Fibroblast of villous mesenchyme (primary cell): ENCODE measurements around the gene RPS15. TPM values are rescaled to one million over a fixed set of nuclear protein-coding genes. Genes with fewer than 3 reads are reported as not detected.

ENCODE experiments used
- DNase-seq: peaks from one replicate; pipeline ENCODE4 v3.0.0-alpha.2; 2010; ENCODE audit warnings: low read depth
- H3K4me3 ChIP-seq: 2 replicates; pipeline ENCODE4 v1.5.1; 2011; ENCODE audit warnings: low read depth, mild to moderate bottlenecking, low read length
- total RNA-seq: library from RNA; depleted of rRNA; stranded (reverse); fragments of >200 nt; gene quantifications from 2 replicates; pipeline ENCODE4 v1.2.3, GENCODE V29; 2012
- TF ChIP-seq, protein P1 (sequence below): IDR thresholded peaks from 2 replicates; pipeline ENCODE4 v1.5.1; 2012; ENCODE audit warnings: low read depth, mild to moderate bottlenecking, low read length; ENCODE audit not compliant: insufficient read depth

RPS15 gene
- total RNA-seq, 1 donor = 346 TPM

DNA sequence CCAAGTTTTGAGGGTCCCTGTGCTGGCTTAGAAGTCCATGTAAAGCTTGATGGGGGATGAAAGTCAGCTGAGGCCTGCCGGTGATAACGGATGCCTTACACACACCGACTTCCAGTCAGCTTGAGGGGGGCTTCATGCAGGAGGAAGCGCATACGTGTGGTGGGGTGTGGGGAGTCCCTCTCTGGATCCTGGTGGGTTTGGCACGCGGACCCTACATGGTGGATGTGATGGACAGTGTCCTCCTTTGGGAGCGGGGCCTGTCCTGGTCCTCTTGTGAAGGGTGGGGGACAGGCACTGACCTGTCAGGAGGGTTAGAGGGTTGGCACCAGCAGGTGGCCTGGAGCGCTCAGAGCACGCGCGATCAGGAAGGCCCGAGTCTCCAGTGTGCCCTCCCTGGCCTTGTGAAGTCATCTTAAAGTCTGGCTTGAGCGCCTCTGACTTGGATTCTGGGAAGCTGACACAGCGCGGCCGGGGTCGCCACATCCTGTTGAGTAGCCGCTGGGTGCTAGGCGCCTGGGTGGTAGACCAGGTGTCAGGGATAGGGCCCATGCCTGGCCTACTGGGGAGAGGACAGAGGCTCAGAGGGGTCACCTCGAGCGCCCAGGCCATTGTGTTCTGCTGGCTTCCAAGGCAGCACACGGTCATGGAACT, 27.9 kb upstream of the RPS15 start:
- peak overlapping the region; percentile 80 for H3K4me3 ChIP-seq
- TF ChIP-seq, protein P1, sequence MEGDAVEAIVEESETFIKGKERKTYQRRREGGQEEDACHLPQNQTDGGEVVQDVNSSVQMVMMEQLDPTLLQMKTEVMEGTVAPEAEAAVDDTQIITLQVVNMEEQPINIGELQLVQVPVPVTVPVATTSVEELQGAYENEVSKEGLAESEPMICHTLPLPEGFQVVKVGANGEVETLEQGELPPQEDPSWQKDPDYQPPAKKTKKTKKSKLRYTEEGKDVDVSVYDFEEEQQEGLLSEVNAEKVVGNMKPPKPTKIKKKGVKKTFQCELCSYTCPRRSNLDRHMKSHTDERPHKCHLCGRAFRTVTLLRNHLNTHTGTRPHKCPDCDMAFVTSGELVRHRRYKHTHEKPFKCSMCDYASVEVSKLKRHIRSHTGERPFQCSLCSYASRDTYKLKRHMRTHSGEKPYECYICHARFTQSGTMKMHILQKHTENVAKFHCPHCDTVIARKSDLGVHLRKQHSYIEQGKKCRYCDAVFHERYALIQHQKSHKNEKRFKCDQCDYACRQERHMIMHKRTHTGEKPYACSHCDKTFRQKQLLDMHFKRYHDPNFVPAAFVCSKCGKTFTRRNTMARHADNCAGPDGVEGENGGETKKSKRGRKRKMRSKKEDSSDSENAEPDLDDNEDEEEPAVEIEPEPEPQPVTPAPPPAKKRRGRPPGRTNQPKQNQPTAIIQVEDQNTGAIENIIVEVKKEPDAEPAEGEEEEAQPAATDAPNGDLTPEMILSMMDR = no peak
- peak; percentile 80 for DNase-seq

DNA sequence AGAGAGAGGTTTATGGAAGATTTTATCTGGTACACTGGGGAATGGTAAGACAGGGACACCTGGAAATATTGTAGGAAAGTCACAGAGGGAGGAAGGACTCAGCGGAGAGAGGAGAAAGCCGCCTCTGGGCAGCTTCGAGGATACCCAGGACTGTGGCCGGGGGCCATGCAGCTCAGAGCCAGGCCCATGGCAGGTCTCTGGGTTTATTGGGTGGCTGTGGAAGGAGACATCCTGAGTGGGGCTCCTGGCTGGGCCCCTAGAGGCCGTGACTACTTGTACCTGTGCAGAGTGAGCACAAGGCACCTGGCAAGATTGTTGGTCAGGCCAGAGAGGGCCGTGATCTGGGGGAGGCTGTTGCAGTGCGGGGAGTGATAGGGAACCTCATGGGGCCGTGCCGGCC, 27.4 kb upstream of the RPS15 start:
- DNase-seq = no peak
- TF ChIP-seq, protein P1 = no peak
- H3K4me3 ChIP-seq = peak overlapping the region; percentile 12

DNA sequence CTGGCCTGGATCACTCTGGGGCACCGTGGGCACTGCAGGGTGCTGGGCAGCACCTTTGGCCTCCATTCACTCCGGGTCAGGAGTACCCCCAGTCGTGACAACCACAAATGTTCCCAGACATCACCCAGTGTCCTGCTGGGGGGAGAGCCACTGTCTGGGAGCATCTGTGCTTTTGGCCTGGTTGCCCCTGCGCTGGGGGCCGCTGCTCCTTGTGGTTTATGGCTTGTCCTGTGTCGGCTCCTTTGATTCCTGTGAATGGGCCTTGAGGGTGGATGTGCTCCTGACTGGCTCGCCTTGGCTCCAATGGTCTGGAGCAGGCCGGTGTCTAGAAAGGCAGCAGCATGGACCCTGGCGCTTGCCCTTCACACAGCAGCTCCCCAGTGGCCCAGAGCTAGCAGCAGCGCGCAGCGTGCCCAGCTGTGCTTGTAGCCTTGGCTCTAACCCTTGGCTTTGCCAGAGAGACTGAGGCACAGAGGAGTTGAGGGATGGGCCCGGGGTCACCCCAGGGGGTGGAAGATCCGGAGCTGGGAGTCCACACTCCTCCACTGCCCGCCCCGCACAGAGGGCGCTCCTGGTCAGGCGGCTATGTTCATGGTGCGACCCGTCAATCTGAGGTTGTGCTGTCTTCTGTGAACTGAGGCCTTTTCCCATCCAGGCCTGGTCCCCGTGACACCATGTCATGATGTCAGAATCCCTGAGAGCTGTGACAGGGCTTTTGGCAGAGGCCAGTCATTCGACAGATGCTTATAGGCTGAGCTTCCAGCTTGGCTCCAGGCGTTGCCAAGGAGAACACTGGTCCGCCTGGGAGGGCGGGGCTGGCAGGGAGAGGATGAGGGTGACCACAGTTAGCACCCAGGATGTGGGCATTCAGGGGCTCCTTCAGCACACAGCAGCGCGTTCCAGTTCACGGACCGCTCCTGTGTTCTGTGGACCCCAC, 26.7 kb upstream of the RPS15 start:
- DNase-seq = peak; percentile 40
- H3K4me3 ChIP-seq = no peak overlapping the region
- TF ChIP-seq, protein P1 = no peak

DNA sequence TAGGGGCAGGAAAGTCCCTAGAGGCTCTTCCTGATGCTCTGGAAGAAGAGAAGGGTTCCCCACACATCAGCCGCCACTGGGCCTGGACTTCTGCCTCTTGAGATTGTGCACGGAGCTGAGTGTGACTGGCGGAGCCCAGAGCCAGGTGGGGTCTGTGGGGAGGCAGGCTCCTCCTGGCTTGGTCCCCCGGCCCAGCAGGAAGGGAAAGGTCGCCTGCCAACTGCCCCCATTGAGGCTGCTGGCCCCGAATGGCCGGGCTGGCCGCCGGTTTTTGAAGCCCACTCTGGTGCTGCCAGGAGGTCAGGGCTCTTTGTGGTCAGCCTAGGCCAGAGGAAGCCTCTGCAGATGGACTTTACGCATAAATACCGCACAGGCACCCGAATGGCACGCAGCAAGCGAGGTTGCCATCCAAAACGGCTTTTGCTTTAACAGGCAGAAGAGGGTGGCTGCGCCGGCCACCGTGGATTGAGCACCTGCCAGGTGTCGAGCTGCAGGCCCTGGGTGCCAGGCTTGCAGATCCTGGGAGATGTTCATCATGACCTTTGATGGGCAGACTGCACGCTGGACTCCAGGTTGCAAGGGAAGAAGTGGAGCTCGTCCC, 25.8 kb upstream of the RPS15 start:
- TF ChIP-seq, protein P1 = no peak
- no peak overlapping the region for H3K4me3 ChIP-seq
- DNase-seq = no peak

DNA sequence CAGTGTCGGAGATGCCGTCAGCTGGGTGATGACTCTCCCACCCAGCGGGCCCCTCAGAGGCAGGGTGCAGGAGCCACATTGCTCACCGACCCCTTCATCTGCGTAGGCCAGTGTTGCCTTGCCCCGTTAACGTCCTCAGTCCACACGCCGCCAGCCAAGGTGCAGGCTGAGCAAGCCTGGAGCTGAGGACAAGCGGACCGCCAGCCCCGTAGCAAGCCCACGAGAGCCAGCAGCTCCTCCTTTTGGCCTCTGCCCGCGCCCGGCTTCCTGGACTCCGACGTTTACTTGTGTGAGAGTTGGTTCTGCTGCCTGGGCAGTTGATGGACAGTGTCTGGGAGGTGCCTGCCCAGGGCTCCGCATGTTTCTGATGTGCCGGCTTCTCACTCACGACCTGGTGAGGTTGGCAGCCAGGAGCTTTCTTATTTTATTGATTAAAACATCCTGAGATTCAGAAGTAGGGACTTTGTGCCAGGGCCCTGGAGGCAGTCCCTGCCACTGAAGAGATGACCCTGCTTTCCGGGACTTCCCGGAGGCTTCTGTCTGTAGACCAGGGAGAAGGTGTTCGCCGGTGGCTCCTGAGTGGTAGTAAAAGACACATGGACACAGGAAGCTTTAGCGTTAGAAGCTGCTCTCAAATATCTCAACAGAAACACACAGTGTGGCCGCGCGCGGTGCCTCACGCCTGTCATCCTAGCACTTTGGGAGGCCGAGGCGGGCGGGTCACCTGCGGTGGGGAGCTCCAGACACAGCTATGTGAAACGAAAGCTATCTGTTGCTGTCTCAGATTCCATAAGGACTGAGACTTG, 25.0 kb upstream of the RPS15 start:
- H3K4me3 ChIP-seq = no peak overlapping the region
- TF ChIP-seq, protein P1 = no peak

More for the DNA sequence above, 25.0 kb upstream of the RPS15 start:
- no peak for DNase-seq
